ENCODE measurements around the gene RTN4.

DNA sequence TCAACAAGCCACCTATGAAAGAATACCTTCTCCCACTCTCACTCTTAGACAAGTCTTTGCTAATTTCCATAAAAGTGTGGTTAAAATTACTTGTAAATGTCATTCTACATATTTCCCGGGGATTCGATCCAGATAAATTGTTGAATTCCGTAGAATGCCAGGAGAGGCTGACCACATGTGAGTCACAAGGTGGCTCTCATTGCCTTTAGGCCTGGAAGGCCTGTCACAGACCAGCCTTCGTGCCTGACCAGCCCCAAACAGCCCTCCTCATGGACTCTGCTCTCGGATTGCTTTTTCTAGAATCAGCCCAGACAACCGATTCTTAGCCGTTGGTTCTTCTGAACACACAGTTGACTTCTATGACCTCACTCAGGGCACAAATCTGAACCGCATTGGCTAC lies 86.0 kb downstream of the RTN4 start:
- TF ChIP-seq POLR2A (IDR thresholded peaks at IDR 0.05), result no peak
- TF ChIP-seq, protein P1, sequence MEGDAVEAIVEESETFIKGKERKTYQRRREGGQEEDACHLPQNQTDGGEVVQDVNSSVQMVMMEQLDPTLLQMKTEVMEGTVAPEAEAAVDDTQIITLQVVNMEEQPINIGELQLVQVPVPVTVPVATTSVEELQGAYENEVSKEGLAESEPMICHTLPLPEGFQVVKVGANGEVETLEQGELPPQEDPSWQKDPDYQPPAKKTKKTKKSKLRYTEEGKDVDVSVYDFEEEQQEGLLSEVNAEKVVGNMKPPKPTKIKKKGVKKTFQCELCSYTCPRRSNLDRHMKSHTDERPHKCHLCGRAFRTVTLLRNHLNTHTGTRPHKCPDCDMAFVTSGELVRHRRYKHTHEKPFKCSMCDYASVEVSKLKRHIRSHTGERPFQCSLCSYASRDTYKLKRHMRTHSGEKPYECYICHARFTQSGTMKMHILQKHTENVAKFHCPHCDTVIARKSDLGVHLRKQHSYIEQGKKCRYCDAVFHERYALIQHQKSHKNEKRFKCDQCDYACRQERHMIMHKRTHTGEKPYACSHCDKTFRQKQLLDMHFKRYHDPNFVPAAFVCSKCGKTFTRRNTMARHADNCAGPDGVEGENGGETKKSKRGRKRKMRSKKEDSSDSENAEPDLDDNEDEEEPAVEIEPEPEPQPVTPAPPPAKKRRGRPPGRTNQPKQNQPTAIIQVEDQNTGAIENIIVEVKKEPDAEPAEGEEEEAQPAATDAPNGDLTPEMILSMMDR (IDR thresholded peaks at IDR 0.05), result no peak
